Adrenal gland (tissue), 5 donors: ENCODE results near the gene TIGIT.

Experiments used
- POLR2A ChIP-seq, 2 donors: fragments of 450-650 bp; IDR thresholded peaks; one replicate each; pipeline ENCODE4 v1.6.1; 2017; ENCODE audit warnings: antibody characterized with exemption in 2 of 2, mild to moderate bottlenecking in 2 of 2, moderate library complexity in 1 of 2
- TF ChIP-seq, protein P1 (sequence below), 6 experiments: fragments of 450-650 bp in 4 of 6; fragments of 200-600 bp in 2 of 6; sonication (generic) in 1 of 6; IDR thresholded peaks; 1 replicate in 5 of 6; 2 replicates in 1 of 6; pipeline versions ENCODE4 v1.5.1 to v1.8.0; 2016 to 2021; ENCODE audit warnings: antibody characterized with exemption in 6 of 6, mild to moderate bottlenecking in 2 of 6, moderate library complexity in 1 of 6
- donor health status: DM: no; HTN: no; CAD: no.

DNA sequence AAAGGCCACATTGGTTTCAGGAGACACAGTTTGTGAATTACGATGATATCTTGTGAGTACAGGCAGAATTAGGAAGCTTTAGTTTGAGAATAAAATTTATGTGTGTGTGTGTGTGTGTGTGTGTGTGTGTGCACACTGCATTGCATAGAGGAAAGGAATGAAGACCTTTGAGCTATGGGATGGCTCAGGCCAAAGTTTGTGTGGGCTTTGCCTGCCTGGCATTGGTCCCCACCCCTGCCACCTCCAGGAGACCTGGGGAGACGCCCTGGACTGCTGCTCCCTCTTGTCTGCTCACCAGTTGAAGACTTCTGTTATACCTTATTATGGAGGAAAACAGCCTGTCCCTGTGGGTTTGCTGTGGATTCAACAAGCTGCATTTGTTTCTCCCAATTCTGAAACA is 37.2 kb downstream of the TIGIT start:
- TF ChIP-seq, protein P1, sequence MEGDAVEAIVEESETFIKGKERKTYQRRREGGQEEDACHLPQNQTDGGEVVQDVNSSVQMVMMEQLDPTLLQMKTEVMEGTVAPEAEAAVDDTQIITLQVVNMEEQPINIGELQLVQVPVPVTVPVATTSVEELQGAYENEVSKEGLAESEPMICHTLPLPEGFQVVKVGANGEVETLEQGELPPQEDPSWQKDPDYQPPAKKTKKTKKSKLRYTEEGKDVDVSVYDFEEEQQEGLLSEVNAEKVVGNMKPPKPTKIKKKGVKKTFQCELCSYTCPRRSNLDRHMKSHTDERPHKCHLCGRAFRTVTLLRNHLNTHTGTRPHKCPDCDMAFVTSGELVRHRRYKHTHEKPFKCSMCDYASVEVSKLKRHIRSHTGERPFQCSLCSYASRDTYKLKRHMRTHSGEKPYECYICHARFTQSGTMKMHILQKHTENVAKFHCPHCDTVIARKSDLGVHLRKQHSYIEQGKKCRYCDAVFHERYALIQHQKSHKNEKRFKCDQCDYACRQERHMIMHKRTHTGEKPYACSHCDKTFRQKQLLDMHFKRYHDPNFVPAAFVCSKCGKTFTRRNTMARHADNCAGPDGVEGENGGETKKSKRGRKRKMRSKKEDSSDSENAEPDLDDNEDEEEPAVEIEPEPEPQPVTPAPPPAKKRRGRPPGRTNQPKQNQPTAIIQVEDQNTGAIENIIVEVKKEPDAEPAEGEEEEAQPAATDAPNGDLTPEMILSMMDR (IDR thresholded peaks at IDR 0.05) = no peak
- TF ChIP-seq POLR2A (IDR thresholded peaks at IDR 0.05) = no peak
